GM18526 (cell line): ENCODE results near the gene C18orf63.

Experiments used
- POLR2A ChIP-seq: IDR thresholded peaks from 3 replicates; pipeline ENCODE4 v1.6.1; 2011; ENCODE audit not compliant: insufficient read length; ENCODE audit errors: extremely low read depth

The C18orf63 gene

GRCh38 chr18:74399091-74399887 is 83.7 kb downstream of the C18orf63 start:
- TF ChIP-seq POLR2A: no peak

DNA sequence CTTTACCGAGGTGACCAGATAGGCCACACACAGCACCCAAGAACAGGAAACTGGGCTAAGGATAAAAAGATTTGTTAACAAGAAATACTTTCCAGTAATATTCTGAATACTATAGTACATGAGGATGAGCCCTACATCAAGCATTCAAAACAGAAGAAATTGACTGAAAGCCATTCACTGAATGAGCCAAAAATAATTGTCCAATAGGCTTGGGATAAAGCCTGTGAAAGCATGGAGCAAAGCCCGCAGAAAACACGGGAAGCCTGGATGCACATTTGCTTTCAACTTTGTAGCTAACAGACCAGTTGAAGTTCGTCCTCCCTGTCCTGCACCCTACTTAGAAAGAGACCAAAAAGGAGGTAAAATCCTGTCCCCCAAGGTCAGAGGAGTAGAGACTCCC is 85.2 kb downstream of the C18orf63 start:
- TF ChIP-seq POLR2A: no peak

DNA sequence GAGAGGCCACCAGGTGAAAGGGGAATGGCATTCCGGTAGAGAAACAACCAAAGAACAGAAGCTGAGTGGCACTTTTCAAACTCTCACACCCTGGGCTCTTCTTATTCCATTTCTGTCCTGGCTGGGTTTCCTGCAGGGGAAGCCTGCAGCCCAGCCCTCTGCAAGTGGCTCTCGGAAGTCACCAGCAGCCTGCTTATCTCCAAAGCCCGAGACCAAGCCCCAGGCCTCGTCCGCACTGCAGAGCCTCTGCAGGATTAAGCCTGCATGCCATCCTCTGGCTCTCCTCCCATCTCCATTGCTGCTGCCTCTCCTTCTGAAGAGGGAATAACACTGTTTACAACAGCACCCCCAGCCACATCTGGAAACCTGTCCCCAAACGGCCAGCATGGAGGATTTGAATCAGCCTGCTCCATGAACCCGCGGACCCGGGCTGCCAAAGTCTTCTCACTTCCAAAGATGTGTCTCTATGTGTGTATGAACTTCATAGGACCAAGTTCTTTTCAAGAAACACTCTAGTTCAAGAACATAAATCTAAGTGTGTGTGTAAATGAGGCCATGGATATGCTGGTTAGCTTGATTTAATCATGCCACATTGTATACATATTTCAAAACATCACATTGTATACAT is 87.3 kb downstream of the C18orf63 start:
- TF ChIP-seq POLR2A: no peak

DNA sequence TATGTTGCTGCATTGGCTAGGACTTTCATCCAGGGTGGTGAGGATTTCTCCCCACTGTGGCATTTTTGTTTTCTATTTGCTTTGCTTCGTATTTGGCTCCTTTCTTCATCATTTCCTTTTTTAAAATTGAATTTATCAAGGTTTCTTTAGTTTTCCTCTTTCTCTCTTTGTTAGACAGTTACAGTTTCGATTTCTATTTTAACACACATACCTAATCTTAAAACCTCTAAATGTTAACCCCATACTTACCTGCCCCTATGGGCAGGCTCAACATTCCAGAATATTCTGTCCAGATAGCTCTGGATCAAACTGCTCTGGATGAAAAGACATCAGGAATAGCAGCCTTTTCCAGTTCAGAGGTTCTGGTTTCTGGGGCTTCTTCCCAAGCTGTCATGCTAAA is 92.2 kb downstream of the C18orf63 start:
- TF ChIP-seq POLR2A: no peak
